GM18907 (cell line): ENCODE data around the gene NFIB.

Source experiments
- ATAC-seq: cut with Tn5 transposase; IDR thresholded peaks from one replicate; pipeline ENCODE4 v1.9.1; 2021; ENCODE audit warnings: mild to moderate bottlenecking, moderate library complexity; ENCODE audit not compliant: unreplicated experiment

NFIB gene

GRCh38 chr9:14313951-14314423 lies at the start of gene NFIB:
Gene NFIB (minus strand): TSS chr9:14314141. CDS start chr9:14313511, 630 bp downstream.
- ATAC-seq = no peak

GRCh38 chr9:14362175-14362574 lies 48.2 kb upstream of the NFIB start:
- ATAC-seq = no peak

GRCh38 chr9:14361074-14361473 lies 47.1 kb upstream of the NFIB start:
- ATAC-seq = no peak

- no peak for ATAC-seq
These were observed 44.6 kb upstream of the NFIB start for GRCh38 chr9:14358523-14358922.

- no peak for ATAC-seq
These were observed 42.7 kb upstream of the NFIB start for GRCh38 chr9:14356351-14357265.

- no peak for ATAC-seq
These were observed 40.3 kb upstream of the NFIB start for GRCh38 chr9:14354201-14354600.

GRCh38 chr9:14353222-14354056 lies 39.5 kb upstream of the NFIB start:
- ATAC-seq = peak; percentile 90

GRCh38 chr9:14352503-14352902 lies 38.6 kb upstream of the NFIB start:
- no peak for ATAC-seq

GRCh38 chr9:14351221-14351836 lies 37.4 kb upstream of the NFIB start:
- ATAC-seq = no peak

- no peak for ATAC-seq
These were observed 36.8 kb upstream of the NFIB start for GRCh38 chr9:14350754-14351153.

GRCh38 chr9:14350349-14350728 lies 36.4 kb upstream of the NFIB start:
- no peak for ATAC-seq

GRCh38 chr9:14349447-14350348 lies 35.8 kb upstream of the NFIB start:
- ATAC-seq = no peak

- no peak for ATAC-seq
These were observed 35.2 kb upstream of the NFIB start for GRCh38 chr9:14349146-14349446.

- no peak for ATAC-seq
These were observed 34.6 kb upstream of the NFIB start for GRCh38 chr9:14348373-14349145.

- ATAC-seq = no peak
These were observed 34.1 kb upstream of the NFIB start for GRCh38 chr9:14348123-14348372.

- no peak for ATAC-seq
These were observed 33.6 kb upstream of the NFIB start for GRCh38 chr9:14347406-14348122.

GRCh38 chr9:14346811-14347405 lies 33.0 kb upstream of the NFIB start:
- ATAC-seq = no peak

GRCh38 chr9:14346231-14346791 lies 32.4 kb upstream of the NFIB start:
- no peak for ATAC-seq
